K562 (cell line): ENCODE data around the gene DET1. TPM values are rescaled to one million over a fixed set of nuclear protein-coding genes. Genes with fewer than 3 reads are reported as not detected.
"Not testable (repeated sequence)": the region's sequence is repeated elsewhere in the genome, so short reads cannot be mapped to it uniquely, and the experiment has no call there.

Experiments used
- ATAC-seq: fragments of 200-7000 bp; cut with Tn5 transposase; 3 replicates; pipeline ENCODE4 v1.9.1; 2020; ENCODE audit warnings: moderate library complexity
- BruUV-seq: library from RNA; stranded (reverse); fragments of 400-500 nt; replicated peaks from 2 replicates; lab custom pipeline; 2021; lab: Mats Ljungman, UMichigan
- CTCF ChIA-PET: fragments of 300-600 bp; formaldehyde crosslinking; extraction: SDS; loops from one replicate; lab custom pipeline; 2021; ENCODE audit warnings: low intra/inter-chr PET ratio; lab: Yijun Ruan, JAX
- POLR2A ChIA-PET: fragments of 300-600, 350-650 bp; sonication (Branson Sonifier 250); formaldehyde crosslinking; extraction: SDS; loops from one replicate; lab custom pipeline; 2021; ENCODE audit warnings: antibody characterized with exemption, inconsistent platforms; lab: Yijun Ruan, JAX
- DNase-seq, 4 experiments: peaks; one replicate each; pipeline versions ENCODE4 v3.0.0 to v3.0.0-alpha.2; 2011 to 2018; ENCODE audit warnings: low spot score in 3 of 4, mixed read lengths in 3 of 4; ENCODE audit errors: extremely low read depth in 1 of 4
- FAIRE-seq: peaks from 2 replicates; lab custom pipeline; 2011; peaks lifted over from hg19 to GRCh38; lab: Jason Lieb, UNC
- H2AFZ ChIP-seq: 2 replicates; pipeline ENCODE4 v1.6.0; 2011; ENCODE audit warnings: low read depth, low read length, control low read depth, inconsistent platforms
- H3K27ac ChIP-seq: fragments of 200-600 bp; 3 replicates; pipeline ENCODE4 v1.8.0; 2011; ENCODE audit warnings: low read depth, mild to moderate bottlenecking, control low read depth, inconsistent platforms, low read length, moderate library complexity, mixed read lengths; ENCODE audit errors: extremely low read depth
- H3K27me3 ChIP-seq, 2 experiments: fragments of 300-600 bp in 1 of 2; 2 replicates in 1 of 2; 3 replicates in 1 of 2; pipeline versions ENCODE4 v1.6.0 to v1.8.0; 2011; ENCODE audit warnings: inconsistent platforms in 2 of 2, low read length in 2 of 2, mild to moderate bottlenecking in 1 of 2, mixed read lengths in 1 of 2, moderate library complexity in 1 of 2; ENCODE audit not compliant: control insufficient read depth in 2 of 2, insufficient read depth in 2 of 2
- H3K36me3 ChIP-seq: fragments of 300-600 bp; 3 replicates; pipeline ENCODE4 v1.8.0; 2011; ENCODE audit warnings: mild to moderate bottlenecking, low read length, inconsistent platforms; ENCODE audit not compliant: control insufficient read depth, insufficient read depth
- H3K4me1 ChIP-seq, 2 experiments: fragments of 200-600 bp in 1 of 2; replicated peaks in 1 of 2; 2 replicates in 1 of 2; 3 replicates in 1 of 2; pipeline versions ENCODE4 v1.5.1 to v1.8.0; 2011; ENCODE audit warnings: inconsistent platforms in 2 of 2, low read length in 2 of 2, mild to moderate bottlenecking in 1 of 2, mixed read lengths in 1 of 2, moderate library complexity in 1 of 2; ENCODE audit not compliant: control insufficient read depth in 2 of 2, insufficient read depth in 2 of 2
- H3K4me2 ChIP-seq: 2 replicates; pipeline ENCODE4 v1.6.1; 2011; ENCODE audit warnings: low read length, control low read depth, inconsistent platforms, mixed read lengths; ENCODE audit not compliant: insufficient read depth
- H3K4me3 ChIP-seq: fragments of 200-600 bp; sonication (generic), shearing (Covaris generic); 2 replicates; pipeline ENCODE4 v1.5.1; 2016; ENCODE audit warnings: control low read depth, inconsistent platforms
- H3K79me2 ChIP-seq: fragments of 200-600 bp; 3 replicates; pipeline ENCODE4 v1.8.0; 2011; ENCODE audit warnings: low read length, inconsistent platforms; ENCODE audit not compliant: control insufficient read depth, insufficient read depth
- H3K9ac ChIP-seq, 2 experiments: 2 replicates each; pipeline versions ENCODE4 v1.6.0 to v1.6.1; 2011; ENCODE audit warnings: low read depth in 2 of 2, low read length in 2 of 2, control low read depth in 1 of 2, inconsistent platforms in 1 of 2, mild to moderate bottlenecking in 1 of 2, mixed read lengths in 1 of 2; ENCODE audit not compliant: insufficient read depth in 1 of 2
- H3K9me1 ChIP-seq: one replicate; pipeline ENCODE4 v1.6.0; 2011; ENCODE audit warnings: inconsistent platforms, mild to moderate bottlenecking, low read length, moderate library complexity; ENCODE audit not compliant: control insufficient read depth, insufficient read depth
- H3K9me3 ChIP-seq: replicated peaks from 2 replicates; pipeline ENCODE4 v1.5.1; 2011; ENCODE audit warnings: low read depth, low read length, inconsistent platforms; ENCODE audit not compliant: control insufficient read depth, insufficient read depth
- H4K20me1 ChIP-seq: replicated peaks from 2 replicates; pipeline ENCODE4 v1.6.1; 2011; ENCODE audit warnings: low read length, inconsistent platforms, mixed read lengths; ENCODE audit not compliant: control insufficient read depth, insufficient read depth
- CHAMP1 ChIP-seq: fragments of 450-650 bp; IDR thresholded peaks from 2 replicates; pipeline ENCODE4 v1.6.1; 2016; ENCODE audit warnings: mild to moderate bottlenecking
- PHF8 ChIP-seq: fragments of 200-600 bp; sonication (generic); IDR thresholded peaks from 2 replicates; pipeline ENCODE4 v1.6.1; 2012; ENCODE audit warnings: mixed run types, mild to moderate bottlenecking, inconsistent platforms, low read length, moderate library complexity, borderline replicate concordance
- PTBP1 ChIP-seq: fragments of 200-400 bp; formaldehyde crosslinking; IDR thresholded peaks from 2 replicates; pipeline ENCODE4 v1.6.1; 2017; ENCODE audit warnings: low read depth, low read length
- ZFX ChIP-seq: sonication (generic); formaldehyde crosslinking; IDR thresholded peaks from 2 replicates; pipeline ENCODE4 v1.8.0; 2022; ENCODE audit warnings: mild to moderate bottlenecking, missing genetic modification reagents, moderate library complexity
- ZNF592 ChIP-seq: fragments of 450-650 bp; IDR thresholded peaks from 2 replicates; pipeline ENCODE4 v1.6.1; 2017; ENCODE audit warnings: antibody characterized with exemption, mild to moderate bottlenecking
- WGBS: fragments of 100-300 bp; shearing (Covaris generic); methylation state at CpG from one replicate; pipeline ENCODE4 v1.1.6; 2016; ENCODE audit warnings: low coverage, mixed read lengths; ENCODE audit not compliant: insufficient coverage; ENCODE audit errors: missing lambda C conversion rate; 5-methylcytosine and 5-hydroxymethylcytosine counted together
- in situ Hi-C: fragments of 300-500 bp; cut with MboI; formaldehyde crosslinking; loops from 4 replicates; pipeline ENCODE4 v1.15.0; 2018; ENCODE audit warnings: inconsistent platforms, mixed read lengths
- intact Hi-C: fragments of 100-400 bp; cut with micrococcal nuclease; formaldehyde crosslinking; loops from 2 replicates; pipeline ENCODE4 v1.14.2; 2022
- polyA plus RNA-seq, 8 experiments: library from polyadenylated mRNA; depleted of rRNA in 4 of 8; stranded (reverse) in 5 of 8; unstranded in 3 of 8; fragments of >200 nt; fragmentation: Nextera tagmentation in 2 of 8; fragmentation: Illumina TruSeq in 1 of 8; extraction: Ambion mirVana in 2 of 8; extraction: Trizol in 1 of 8; gene quantifications; 2 replicates each; pipeline versions ENCODE4 v1.2.1 to v1.2.3, GENCODE V29; 2011 to 2014; ENCODE audit warnings: inconsistent platforms in 1 of 8, missing spikeins in 1 of 8
- total RNA-seq, 7 experiments: library from RNA; depleted of rRNA in 6 of 7; stranded (reverse); fragments of >200 nt in 6 of 7; fragmentation: Illumina TruSeq in 2 of 7; extraction: Trizol in 2 of 7; gene quantifications; 2 replicates each; pipeline versions ENCODE4 v1.2.1 to v1.2.3, GENCODE V29; 2011 to 2021; ENCODE audit warnings: low replicate concordance in 1 of 7

DET1 gene
- total and polyA plus RNA-seq, 9 of the 15 experiments (the other 6 are each of a cell fraction or from before 2014, with no cell fraction given) = 4.2 to 8.1 (median 6.0) TPM

- TF ChIP-seq CHAMP1 (no peak), ZNF592 (peak; percentile 36; the same call in 1 of the 2 replicates), PHF8 (peak; percentile 22; the same call in 1 of the 2 replicates), ZFX (peak; percentile 76), PTBP1 (no peak)
- TF ChIP-seq, all 486 proteins: peak for 9
Measured at GRCh38 chr15:88541709-88542341, 4.7 kb downstream of the DET1 start (continued).

- H3K4me1 ChIP-seq = peaks cover 20 to 62% of the 10 kb centered on the region in 2 experiments
- peak overlapping the region in 1 of 2 experiments; percentile 58; a peak in 2 of 4 replicates for H3K9ac ChIP-seq
- BruUV-seq, DNase-seq, FAIRE-seq, H3K4me3 ChIP-seq, ATAC-seq, H3K9me1 ChIP-seq, H3K9me3 ChIP-seq, CTCF ChIA-PET, in situ Hi-C loops, intact Hi-C loops, POLR2A ChIA-PET, H4K20me1 ChIP-seq, H3K27me3 ChIP-seq, H3K36me3 ChIP-seq: not testable (repeated sequence)
- H3K79me2 ChIP-seq = peaks cover 39% of the 10 kb centered on the region; the same call in 2 of the 3 replicates
- H2AFZ ChIP-seq = peak overlapping the region; percentile 72; the same call in 1 of the 2 replicates
- WGBS = 22% methylated on average over 2 of the region's 9 CpGs
- peak overlapping the region; percentile 80 for H3K4me2 ChIP-seq
- H3K27ac ChIP-seq = peak overlapping the region; percentile 90
Measured at GRCh38 chr15:88541111-88541510, 5.4 kb downstream of the DET1 start.
